Effector memory CD4-positive, alpha-beta T cell (primary cell): ENCODE data around the gene B9D1.

ENCODE experiments used
- DNase-seq, 3 donors: peaks; one replicate each; pipeline ENCODE4 v3.0.0-alpha.2; 2020
- H3K27ac ChIP-seq: 2 replicates; pipeline ENCODE4 v1.7.0; 2013; ENCODE audit warnings: mild to moderate bottlenecking, low read length, moderate library complexity; ENCODE audit not compliant: insufficient read depth, poor library complexity, severe bottlenecking
- H3K27me3 ChIP-seq: replicated peaks from 2 replicates; pipeline ENCODE4 v1.7.0; 2013; ENCODE audit warnings: mild to moderate bottlenecking, low read length; ENCODE audit not compliant: insufficient read depth, control insufficient read depth, poor library complexity, severe bottlenecking
- H3K36me3 ChIP-seq: 2 replicates; pipeline ENCODE4 v1.7.0; 2013; ENCODE audit warnings: mild to moderate bottlenecking, low read length, moderate library complexity; ENCODE audit not compliant: control insufficient read depth, insufficient read depth
- H3K4me1 ChIP-seq: 2 replicates; pipeline ENCODE4 v1.7.0; 2013; ENCODE audit warnings: low read length, mild to moderate bottlenecking; ENCODE audit not compliant: control insufficient read depth, insufficient read depth, poor library complexity, severe bottlenecking
- H3K4me3 ChIP-seq: 2 replicates; pipeline ENCODE4 v1.7.0; 2013; ENCODE audit warnings: low read length, low read depth, mild to moderate bottlenecking; ENCODE audit not compliant: insufficient read depth, poor library complexity, severe bottlenecking
- H3K9me3 ChIP-seq: 2 replicates; pipeline ENCODE4 v1.7.0; 2013; ENCODE audit warnings: mild to moderate bottlenecking, low read length, moderate library complexity; ENCODE audit not compliant: control insufficient read depth

B9D1 gene

DNA sequence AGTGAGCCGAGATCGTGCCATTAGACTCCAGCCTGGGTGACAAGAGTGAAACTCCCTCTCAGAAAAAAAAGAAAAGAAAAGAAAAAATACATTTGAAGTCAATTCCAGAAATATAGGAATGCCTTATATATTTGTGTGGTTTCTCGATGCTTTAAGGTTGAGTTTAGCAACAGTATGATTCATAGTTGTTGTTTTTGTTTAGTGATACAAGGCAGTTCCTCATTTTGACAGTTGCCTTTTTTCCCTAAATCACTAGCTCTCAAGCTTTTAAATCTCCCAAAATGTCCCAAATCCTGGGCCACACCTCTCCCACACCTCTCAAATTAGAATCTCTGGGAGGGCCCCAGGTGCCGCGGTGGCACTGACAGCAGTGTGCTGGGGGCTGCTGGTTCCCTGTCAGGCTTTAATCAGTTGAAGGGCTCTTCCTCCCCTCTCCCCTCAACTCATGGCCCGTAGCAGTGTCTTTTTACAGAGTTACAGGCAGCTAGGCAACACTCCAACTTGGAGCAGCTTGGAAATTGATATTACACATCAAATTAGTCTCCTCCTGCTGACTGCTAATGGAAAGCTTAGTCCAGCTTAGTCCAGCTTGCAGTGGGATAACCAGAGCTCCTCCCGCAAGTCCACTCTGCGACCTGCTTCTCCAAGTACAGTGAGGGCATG is 66.9 kb downstream of the B9D1 start:
- Histone ChIP-seq H3K27ac (no peak overlapping the region), H3K27me3 (no peaks in the 10 kb centered on the region), H3K9me3 (no peaks in the 10 kb centered on the region), H3K4me3 (no peak overlapping the region), H3K36me3 (no peaks in the 10 kb centered on the region), H3K4me1 (no peaks in the 10 kb centered on the region)
- DNase-seq = no peak

DNA sequence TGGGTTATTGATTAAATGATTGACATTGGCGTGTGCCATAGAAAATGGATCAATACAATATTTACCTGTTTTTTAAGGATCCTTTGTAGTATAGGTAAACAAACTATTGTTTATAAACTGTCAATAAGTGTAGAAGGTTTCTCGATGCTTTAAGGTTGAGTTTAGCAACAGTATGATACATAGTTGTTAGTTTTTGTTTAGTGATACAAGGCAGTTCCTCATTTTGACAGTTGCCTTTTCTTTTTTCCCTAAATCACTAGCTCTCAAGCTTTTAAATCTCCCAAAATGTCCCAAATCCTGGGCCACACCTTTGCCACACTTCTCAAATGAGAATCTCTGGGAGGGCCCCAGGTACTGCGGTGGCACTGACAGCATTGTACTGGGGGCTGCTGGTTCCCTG is 68.1 kb downstream of the B9D1 start:
- Histone ChIP-seq H3K36me3 (no peaks in the 10 kb centered on the region), H3K27ac (no peak overlapping the region), H3K4me1 (no peaks in the 10 kb centered on the region), H3K4me3 (no peak overlapping the region), H3K27me3 (no peaks in the 10 kb centered on the region), H3K9me3 (no peaks in the 10 kb centered on the region)
- no peak for DNase-seq
